Mesenchymal stem cell (in vitro differentiated cells and primary cell): ENCODE data around the gene PARD3.

ENCODE experiments used
- DNase-seq: peaks from one replicate; pipeline ENCODE4 v3.0.0-alpha.2; 2013
- H2AFZ ChIP-seq: one replicate; pipeline ENCODE4 v1.6.1; 2013; ENCODE audit warnings: low read depth, mild to moderate bottlenecking, control low read depth, inconsistent platforms, low read length, moderate library complexity
- H2AK5ac ChIP-seq: 2 replicates; pipeline ENCODE4 v1.6.1; 2013; ENCODE audit warnings: low read length, moderate library complexity, mild to moderate bottlenecking, inconsistent platforms; ENCODE audit not compliant: severe bottlenecking
- H2BK120ac ChIP-seq: one replicate; pipeline ENCODE4 v1.6.1; 2013; ENCODE audit warnings: low read depth, mild to moderate bottlenecking, inconsistent platforms, low read length, moderate library complexity
- H2BK12ac ChIP-seq, 2 experiments: one replicate each; pipeline ENCODE4 v1.6.1; 2013; ENCODE audit warnings: inconsistent platforms in 2 of 2, low read length in 2 of 2, mild to moderate bottlenecking in 2 of 2, moderate library complexity in 2 of 2, control low read depth in 1 of 2
- H2BK15ac ChIP-seq: one replicate; pipeline ENCODE4 v1.6.1; 2013; ENCODE audit warnings: mild to moderate bottlenecking, low read depth, inconsistent platforms; ENCODE audit not compliant: poor library complexity, severe bottlenecking
- H2BK5ac ChIP-seq: 2 replicates; pipeline ENCODE4 v1.6.1; 2013; ENCODE audit warnings: low read depth, mild to moderate bottlenecking, low read length, control low read depth, inconsistent platforms; ENCODE audit not compliant: poor library complexity, severe bottlenecking
- H3K14ac ChIP-seq, 2 experiments: one replicate each; pipeline ENCODE4 v1.6.1; 2013; ENCODE audit warnings: inconsistent platforms in 2 of 2, low read length in 2 of 2, control low read depth in 1 of 2, mild to moderate bottlenecking in 1 of 2, moderate library complexity in 1 of 2
- H3K18ac ChIP-seq, 2 experiments: one replicate each; pipeline ENCODE4 v1.6.1; 2013; ENCODE audit warnings: inconsistent platforms in 2 of 2, low read length in 2 of 2, control low read depth in 1 of 2, low read depth in 1 of 2, mild to moderate bottlenecking in 1 of 2
- H3K23ac ChIP-seq, 2 experiments: one replicate each; pipeline ENCODE4 v1.6.1; 2013; ENCODE audit warnings: inconsistent platforms in 2 of 2, low read length in 2 of 2, mild to moderate bottlenecking in 2 of 2, moderate library complexity in 2 of 2, control low read depth in 1 of 2
- H3K27ac ChIP-seq: 2 replicates; pipeline ENCODE4 v1.5.1; 2013; ENCODE audit warnings: mild to moderate bottlenecking, moderate library complexity, low read length, control low read depth, inconsistent platforms; ENCODE audit not compliant: poor library complexity, severe bottlenecking
- H3K27me3 ChIP-seq, 2 experiments: 2 replicates each; pipeline versions ENCODE4 v1.6.1 to v1.7.0; 2013; ENCODE audit warnings: low read length in 2 of 2, mild to moderate bottlenecking in 2 of 2, moderate library complexity in 2 of 2, control low read depth in 1 of 2, inconsistent platforms in 1 of 2; ENCODE audit not compliant: control insufficient read depth in 1 of 2, insufficient read depth in 1 of 2
- H3K36me3 ChIP-seq, 2 experiments: 2 replicates each; pipeline versions ENCODE4 v1.6.1 to v1.7.0; 2013; ENCODE audit warnings: low read length in 2 of 2, control low read depth in 1 of 2, inconsistent platforms in 1 of 2, low read depth in 1 of 2, mild to moderate bottlenecking in 1 of 2; ENCODE audit not compliant: insufficient read depth in 2 of 2, control insufficient read depth in 1 of 2
- H3K4ac ChIP-seq, 2 experiments: one replicate each; pipeline ENCODE4 v1.6.1; 2013; ENCODE audit warnings: inconsistent platforms in 2 of 2, low read length in 2 of 2, mild to moderate bottlenecking in 2 of 2, moderate library complexity in 2 of 2, control low read depth in 1 of 2, low read depth in 1 of 2
- H3K4me1 ChIP-seq: 2 replicates; pipeline ENCODE4 v1.6.1; 2013; ENCODE audit warnings: low read depth, low read length, control low read depth; ENCODE audit not compliant: control insufficient read depth, insufficient read depth
- H3K4me2 ChIP-seq: 2 replicates; pipeline ENCODE4 v1.6.1; 2013; ENCODE audit warnings: low read length, mild to moderate bottlenecking, inconsistent platforms; ENCODE audit not compliant: poor library complexity, severe bottlenecking
- H3K4me3 ChIP-seq, 2 experiments: 2 replicates each; pipeline versions ENCODE4 v1.5.1 to v1.7.0; 2013; ENCODE audit warnings: low read length in 2 of 2, mild to moderate bottlenecking in 2 of 2, control low read depth in 1 of 2, low read depth in 1 of 2; ENCODE audit not compliant: insufficient read depth in 1 of 2
- H3K79me1 ChIP-seq: replicated peaks from 2 replicates; pipeline ENCODE4 v1.6.1; 2013; ENCODE audit warnings: mild to moderate bottlenecking, control low read depth, low read length, inconsistent platforms; ENCODE audit not compliant: poor library complexity, severe bottlenecking
- H3K9ac ChIP-seq: 2 replicates; pipeline ENCODE4 v1.7.0; 2013; ENCODE audit warnings: mild to moderate bottlenecking, low read length, moderate library complexity
- H3K9me3 ChIP-seq: 2 replicates; pipeline ENCODE4 v1.7.0; 2013; ENCODE audit warnings: mild to moderate bottlenecking, low read length; ENCODE audit not compliant: control insufficient read depth
- H4K8ac ChIP-seq: one replicate; pipeline ENCODE4 v1.6.1; 2013; ENCODE audit warnings: inconsistent platforms, mild to moderate bottlenecking, low read length, moderate library complexity
- H4K91ac ChIP-seq: one replicate; pipeline ENCODE4 v1.6.1; 2013; ENCODE audit warnings: mild to moderate bottlenecking, low read length, inconsistent platforms
- WGBS: methylation state at CpG from one replicate; pipeline ENCODE4 v1.1.7; 2013; ENCODE audit warnings: mixed read lengths; 5-methylcytosine and 5-hydroxymethylcytosine counted together

Gene PARD3

DNA sequence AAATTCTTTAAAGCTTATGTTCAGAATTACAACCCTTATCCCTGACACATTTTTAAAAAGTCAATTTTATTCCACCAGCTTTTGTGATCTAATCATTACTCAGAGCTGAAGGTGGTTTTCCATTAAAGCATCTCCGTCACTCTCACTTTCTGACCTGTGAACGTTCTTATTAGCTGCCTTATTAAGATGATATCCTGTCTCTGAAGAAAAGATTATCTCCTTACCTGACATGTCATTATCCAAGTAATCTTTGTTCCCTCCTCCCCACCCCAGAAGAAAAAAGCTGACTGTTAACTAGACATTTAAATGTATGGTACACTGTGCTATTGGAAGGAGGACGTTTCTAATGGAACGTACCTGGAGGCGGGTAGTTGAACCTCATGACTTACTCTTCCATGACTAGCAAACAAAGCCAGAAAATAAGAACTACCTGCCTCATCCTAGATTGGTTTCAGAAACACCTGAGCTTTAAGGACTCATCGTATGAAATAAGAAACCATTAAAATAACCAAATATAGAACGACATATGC, 708.7 kb downstream of the PARD3 start:
- peaks cover 2% of the 10 kb centered on the region for H3K79me1 ChIP-seq
- no peak overlapping the region for H3K9ac ChIP-seq
- no peak overlapping the region for H3K4ac ChIP-seq
- H2AK5ac ChIP-seq = no peak overlapping the region
- peaks cover 4 to 10% of the 10 kb centered on the region in 2 experiments for H3K36me3 ChIP-seq
- no peak overlapping the region for H3K27ac ChIP-seq
- H3K14ac ChIP-seq = no peak overlapping the region
- H3K18ac ChIP-seq = no peak overlapping the region
- H3K4me2 ChIP-seq = no peak overlapping the region
- no peak overlapping the region for H3K4me3 ChIP-seq
- no peak overlapping the region for H2BK5ac ChIP-seq
- no peaks in the 10 kb centered on the region for H3K9me3 ChIP-seq
- H2BK12ac ChIP-seq = no peak overlapping the region
- no peak overlapping the region for H2BK120ac ChIP-seq
- H3K4me1 ChIP-seq = peaks cover 5% of the 10 kb centered on the region
- no peak overlapping the region for H4K8ac ChIP-seq
- H3K23ac ChIP-seq = no peak overlapping the region
- H3K27me3 ChIP-seq = no peaks in the 10 kb centered on the region
- WGBS = 96% methylated on average over 7 of the region's 7 CpGs
- no peak for DNase-seq
- H4K91ac ChIP-seq = no peak overlapping the region
- H2BK15ac ChIP-seq = no peak overlapping the region
- H2AFZ ChIP-seq = no peak overlapping the region

DNA sequence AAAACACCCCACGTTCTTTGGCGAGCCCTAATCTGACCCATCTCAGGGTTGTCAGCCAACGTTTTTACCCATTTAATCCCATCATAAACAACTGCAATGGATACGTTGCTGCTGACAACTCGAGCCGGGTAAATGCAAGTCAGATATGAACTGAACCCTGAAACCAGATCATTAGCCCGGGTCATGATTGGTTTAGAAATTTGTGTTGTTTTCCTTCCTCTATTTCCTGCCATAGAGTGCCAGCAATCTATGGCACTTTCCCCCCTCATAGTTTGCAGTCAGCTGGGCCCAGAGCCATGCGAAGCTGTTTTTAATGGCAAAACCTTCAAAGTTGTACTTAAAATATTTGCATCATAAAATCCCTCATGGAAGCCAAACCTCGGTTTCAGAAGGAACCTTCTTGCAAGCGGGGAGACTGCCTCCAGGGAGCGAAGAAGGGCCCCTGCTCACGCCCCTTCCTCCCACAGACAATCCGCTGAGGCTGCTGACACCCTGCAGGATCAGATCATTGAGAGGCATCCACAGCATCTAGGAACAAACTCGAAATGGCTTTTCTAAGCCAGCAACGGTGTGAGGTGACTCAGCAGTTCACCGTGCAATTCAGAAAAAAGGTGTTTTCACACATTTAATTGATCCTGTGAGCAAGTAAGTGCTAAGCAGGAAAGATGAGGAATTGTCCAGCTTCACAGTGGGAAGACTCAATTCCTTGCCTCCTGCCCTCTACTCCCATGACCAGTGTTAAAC, 710.1 kb downstream of the PARD3 start:
- Histone ChIP-seq H4K91ac (no peak overlapping the region), H3K4me2 (no peak overlapping the region), H2BK12ac (peak overlapping the region in 1 of 2 experiments; percentile 29), H2BK120ac (no peak overlapping the region), H2AK5ac (no peak overlapping the region), H3K18ac (no peak overlapping the region), H3K36me3 (peaks cover 0 to 3% of the 10 kb centered on the region in 2 experiments), H3K23ac (no peak overlapping the region), H2AFZ (no peak overlapping the region), H2BK15ac (no peak overlapping the region), H3K4me1 (peaks cover 3% of the 10 kb centered on the region), H2BK5ac (no peak overlapping the region), H3K14ac (no peak overlapping the region), H3K27me3 (no peaks in the 10 kb centered on the region), H3K4ac (no peak overlapping the region), H4K8ac (no peak overlapping the region), H3K27ac (no peak overlapping the region), H3K4me3 (no peak overlapping the region), H3K9ac (no peak overlapping the region), H3K9me3 (no peaks in the 10 kb centered on the region), H3K79me1 (peaks cover 2% of the 10 kb centered on the region)
- DNase-seq = no peak
- WGBS = 78% methylated on average over 16 of the region's 16 CpGs

DNA sequence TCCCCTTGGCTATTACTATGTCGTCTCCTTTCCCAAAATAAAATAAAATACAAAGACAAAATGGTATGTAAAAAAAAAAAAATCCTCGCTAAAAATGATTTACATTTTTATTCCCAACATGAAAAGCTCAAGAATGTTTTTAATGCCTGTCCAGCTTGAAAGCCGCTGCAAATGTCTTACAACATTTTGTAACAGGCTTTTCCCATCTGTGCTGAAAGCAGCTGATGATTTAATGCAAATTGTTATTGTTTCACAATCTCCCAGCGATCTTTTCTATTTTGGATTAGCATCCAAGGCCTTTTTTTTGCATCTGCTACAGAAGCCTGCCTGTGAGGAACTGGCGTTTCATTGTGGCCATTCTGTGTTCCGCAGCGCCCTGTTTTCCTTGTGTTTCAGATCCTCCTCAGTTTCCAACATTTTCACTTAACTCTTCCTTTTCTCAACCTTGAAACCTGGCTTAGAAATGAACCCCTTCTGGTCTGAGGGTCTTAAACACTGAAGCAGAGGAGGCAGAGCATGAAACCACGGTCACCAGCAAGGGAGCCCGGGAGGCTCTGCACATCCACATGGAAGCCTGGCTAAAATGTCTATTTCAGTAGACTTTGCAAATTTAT, 712.1 kb downstream of the PARD3 start:
- H3K9ac ChIP-seq = peak overlapping the region; percentile 85
- no peak overlapping the region for H2BK15ac ChIP-seq
- H4K8ac ChIP-seq = no peak overlapping the region
- H3K79me1 ChIP-seq = no peaks in the 10 kb centered on the region
- H2AFZ ChIP-seq = no peak overlapping the region
- 85% methylated on average over 9 of the region's 9 CpGs for WGBS
- H3K23ac ChIP-seq = no peak overlapping the region
- H3K4me3 ChIP-seq = peak overlapping the region in 1 of 2 experiments; percentile 59
- peaks cover 3% of the 10 kb centered on the region for H3K4me1 ChIP-seq
- H2AK5ac ChIP-seq = no peak overlapping the region
- no peaks in the 10 kb centered on the region for H3K27me3 ChIP-seq
- no peaks in the 10 kb centered on the region for H3K36me3 ChIP-seq
- H2BK120ac ChIP-seq = peak overlapping the region; percentile 19
- no peak overlapping the region for H2BK5ac ChIP-seq
- no peak overlapping the region for H2BK12ac ChIP-seq
- H3K4ac ChIP-seq = no peak overlapping the region
- DNase-seq = peak; percentile 68
- H3K9me3 ChIP-seq = no peaks in the 10 kb centered on the region
- H3K14ac ChIP-seq = no peak overlapping the region
- no peak overlapping the region for H3K27ac ChIP-seq
- no peak overlapping the region for H3K4me2 ChIP-seq
- no peak overlapping the region for H3K18ac ChIP-seq
- no peak overlapping the region for H4K91ac ChIP-seq

DNA sequence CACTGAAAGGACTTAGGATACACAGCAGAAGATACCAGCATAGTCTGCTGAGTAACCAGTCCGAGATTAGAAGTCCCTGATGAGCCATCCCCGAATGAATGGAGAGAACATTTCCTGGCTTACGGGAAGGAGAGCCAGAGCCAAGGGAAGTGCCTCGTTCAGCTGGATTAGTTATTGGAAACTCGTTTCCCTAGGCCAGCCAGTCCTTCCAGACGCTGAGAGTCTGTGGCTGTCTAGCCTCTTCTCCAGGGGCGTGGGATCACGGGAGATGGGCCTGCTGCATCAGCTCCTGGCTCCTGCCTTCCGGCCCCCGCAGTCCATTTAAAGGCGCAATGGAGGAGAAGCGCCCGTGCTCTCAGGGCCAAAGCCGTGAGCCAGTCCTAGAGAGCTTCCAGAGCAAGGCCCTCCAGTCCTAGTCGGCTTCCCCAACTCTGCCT, 712.8 kb downstream of the PARD3 start:
- H3K18ac ChIP-seq = peak overlapping the region; percentile 61 to 79
- peak overlapping the region; percentile 76 for H4K91ac ChIP-seq
- H3K4me1 ChIP-seq = peaks cover 3% of the 10 kb centered on the region
- H3K9ac ChIP-seq = peak overlapping the region; percentile 85
- no peak overlapping the region for H3K4me2 ChIP-seq
- H2BK12ac ChIP-seq = peak overlapping the region; percentile 37 to 95
- peak; percentile 78 for DNase-seq
- H3K9me3 ChIP-seq = no peaks in the 10 kb centered on the region
- WGBS = 64% methylated on average over 15 of the region's 15 CpGs
- H2BK120ac ChIP-seq = peak overlapping the region; percentile 64
- peak overlapping the region in 1 of 2 experiments; percentile 59 for H3K4me3 ChIP-seq
- no peak overlapping the region for H3K27ac ChIP-seq
- H3K79me1 ChIP-seq = no peaks in the 10 kb centered on the region
- H3K14ac ChIP-seq = peak overlapping the region in 1 of 2 experiments; percentile 96
- H4K8ac ChIP-seq = peak overlapping the region; percentile 70
- peak overlapping the region; percentile 91 for H2BK15ac ChIP-seq
- peak overlapping the region; percentile 57 for H2AFZ ChIP-seq
- no peak overlapping the region for H3K23ac ChIP-seq
- no peak overlapping the region for H2BK5ac ChIP-seq
- H3K4ac ChIP-seq = peak overlapping the region in 1 of 2 experiments; percentile 40
- no peak overlapping the region for H2AK5ac ChIP-seq
- H3K36me3 ChIP-seq = no peaks in the 10 kb centered on the region
- no peaks in the 10 kb centered on the region for H3K27me3 ChIP-seq
